Kidney (tissue), 14 donors: Measurements from ENCODE around the gene INO80D. TPM values are rescaled to one million over a fixed set of nuclear protein-coding genes. Genes with fewer than 3 reads are reported as not detected.

Experiments used
- DNase-seq, 5 donors: peaks; one replicate each; pipeline ENCODE4 v3.0.0-alpha.2; 2013 to 2020
- FAIRE-seq: peaks from 2 replicates; lab custom pipeline; 2012; peaks lifted over from hg19 to GRCh38; lab: Jason Lieb, UNC
- H3K27ac ChIP-seq, 2 donors: one replicate each; pipeline ENCODE4 v1.7.0; 2013; ENCODE audit warnings: low read depth in 2 of 2, low read length in 2 of 2, inconsistent platforms in 1 of 2
- H3K27me3 ChIP-seq: one replicate; pipeline ENCODE4 v1.7.1; 2013; ENCODE audit warnings: low read length, inconsistent platforms; ENCODE audit not compliant: control insufficient read depth, insufficient read depth
- H3K36me3 ChIP-seq, 3 donors: one replicate each; pipeline versions ENCODE4 v1.7.0 to v1.7.1; 2013; ENCODE audit warnings: low read length in 3 of 3, control low read depth in 1 of 3, inconsistent platforms in 1 of 3; ENCODE audit not compliant: insufficient read depth in 3 of 3, control insufficient read depth in 2 of 3
- H3K4me1 ChIP-seq, 3 donors: one replicate each; pipeline versions ENCODE4 v1.7.0 to v1.7.1; 2013; ENCODE audit warnings: low read length in 3 of 3, inconsistent platforms in 1 of 3, low read depth in 1 of 3; ENCODE audit not compliant: control insufficient read depth in 2 of 3, insufficient read depth in 2 of 3
- H3K4me3 ChIP-seq, 3 donors: one replicate each; pipeline versions ENCODE4 v1.7.0 to v1.8.1; 2013; ENCODE audit warnings: low read length in 3 of 3, control low read depth in 1 of 3, inconsistent platforms in 1 of 3
- H3K9ac ChIP-seq, 3 donors: one replicate each; pipeline versions ENCODE4 v1.7.0 to v1.7.1; 2013; ENCODE audit warnings: low read length in 3 of 3, control low read depth in 1 of 3, inconsistent platforms in 1 of 3
- H3K9me3 ChIP-seq, 3 donors: one replicate each; pipeline versions ENCODE4 v1.7.0 to v1.7.1; 2013; ENCODE audit warnings: low read length in 3 of 3, control low read depth in 1 of 3, inconsistent platforms in 1 of 3; ENCODE audit not compliant: control insufficient read depth in 2 of 3, insufficient read depth in 1 of 3
- intact Hi-C: fragments of 100-400 bp; cut with DNase I; formaldehyde crosslinking; loops from one replicate; pipeline ENCODE4 v1.11.1; 2022
- polyA plus RNA-seq: library from polyadenylated mRNA; stranded (reverse); fragments of 350-450 nt; fragmentation: Illumina TruSeq; extraction: RNeasy Lipid Tissue Mini Kit (QIAGEN cat#74804); gene quantifications from one replicate; pipeline ENCODE4 v1.2.3, GENCODE V29; 2014; ENCODE audit warnings: low read depth, low replicate concordance; ENCODE audit not compliant: insufficient read depth
- total RNA-seq: library from RNA; stranded (reverse); fragmentation: NEBNext Ultra II Directional; extraction: Animal tissue kit (Norgen Biotek cat#: 25700); gene quantifications from one replicate; pipeline ENCODE4 v1.2.1, GENCODE V29; 2021
- TF ChIP-seq, protein P1 (sequence below): IDR thresholded peaks from 3 replicates; pipeline ENCODE4 v1.5.1; 2012; ENCODE audit warnings: mild to moderate bottlenecking, moderate library complexity, borderline replicate concordance; ENCODE audit not compliant: insufficient read depth; ENCODE audit errors: extremely low read depth
- donor health status: control.
- donor health status: control.
- donor health status: control.
- donor health status: control.
- donor health status: control.
- donor health status: DM: yes; HTN: yes; CAD: no.
- donor health status: Normal renal cell carcinoma (clear cell type).

INO80D gene
- total and polyA plus RNA-seq, 2 donors from 2014 or later = 1.7 to 29.9 TPM

- Histone ChIP-seq H3K4me1 (no peaks in the 10 kb centered on the region), H3K27me3 (no peaks in the 10 kb centered on the region), H3K27ac (no peak overlapping the region), H3K9me3 (no peaks in the 10 kb centered on the region), H3K9ac (no peak overlapping the region), H3K36me3 (no peaks in the 10 kb centered on the region), H3K4me3 (no peak overlapping the region)
- FAIRE-seq (no peak), DNase-seq (no peak)
- intact Hi-C loops = no loop called here
- TF ChIP-seq, protein P1, sequence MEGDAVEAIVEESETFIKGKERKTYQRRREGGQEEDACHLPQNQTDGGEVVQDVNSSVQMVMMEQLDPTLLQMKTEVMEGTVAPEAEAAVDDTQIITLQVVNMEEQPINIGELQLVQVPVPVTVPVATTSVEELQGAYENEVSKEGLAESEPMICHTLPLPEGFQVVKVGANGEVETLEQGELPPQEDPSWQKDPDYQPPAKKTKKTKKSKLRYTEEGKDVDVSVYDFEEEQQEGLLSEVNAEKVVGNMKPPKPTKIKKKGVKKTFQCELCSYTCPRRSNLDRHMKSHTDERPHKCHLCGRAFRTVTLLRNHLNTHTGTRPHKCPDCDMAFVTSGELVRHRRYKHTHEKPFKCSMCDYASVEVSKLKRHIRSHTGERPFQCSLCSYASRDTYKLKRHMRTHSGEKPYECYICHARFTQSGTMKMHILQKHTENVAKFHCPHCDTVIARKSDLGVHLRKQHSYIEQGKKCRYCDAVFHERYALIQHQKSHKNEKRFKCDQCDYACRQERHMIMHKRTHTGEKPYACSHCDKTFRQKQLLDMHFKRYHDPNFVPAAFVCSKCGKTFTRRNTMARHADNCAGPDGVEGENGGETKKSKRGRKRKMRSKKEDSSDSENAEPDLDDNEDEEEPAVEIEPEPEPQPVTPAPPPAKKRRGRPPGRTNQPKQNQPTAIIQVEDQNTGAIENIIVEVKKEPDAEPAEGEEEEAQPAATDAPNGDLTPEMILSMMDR = no peak
These were observed 12.5 kb upstream of the INO80D start for GRCh38 chr2:206098471-206098870.

- Histone ChIP-seq H3K27me3 (no peaks in the 10 kb centered on the region), H3K27ac (no peak overlapping the region), H3K4me3 (no peak overlapping the region), H3K9me3 (no peaks in the 10 kb centered on the region), H3K9ac (no peak overlapping the region), H3K4me1 (no peaks in the 10 kb centered on the region), H3K36me3 (no peaks in the 10 kb centered on the region)
- intact Hi-C loops = no loop called here
- no peak for FAIRE-seq
- TF ChIP-seq, protein P1 = no peak
- DNase-seq = no peak
These were observed 10.9 kb upstream of the INO80D start for GRCh38 chr2:206096876-206097275.

GRCh38 chr2:206095536-206096332, 9.8 kb upstream of the INO80D start:
- H3K4me1 ChIP-seq = no peaks in the 10 kb centered on the region
- H3K9me3 ChIP-seq = no peaks in the 10 kb centered on the region
- no peak overlapping the region for H3K27ac ChIP-seq
- no peaks in the 10 kb centered on the region for H3K27me3 ChIP-seq
- H3K9ac ChIP-seq = no peak overlapping the region
- intact Hi-C loops = no loop called here
- DNase-seq (no peak), FAIRE-seq (no peak)
- H3K36me3 ChIP-seq = no peaks in the 10 kb centered on the region
- TF ChIP-seq, protein P1 = no peak
- H3K4me3 ChIP-seq = no peak overlapping the region
